ENCODE measurements around the gene CDK8. TPM values are rescaled to one million over a fixed set of nuclear protein-coding genes. Genes with fewer than 3 reads are reported as not detected.

The CDK8 gene
- total RNA-seq: 17.7 and 20.0 TPM in 2 replicates

- peaks cover 45% of the 10 kb centered on the region for H3K79me2 ChIP-seq (ENCODE audit: insufficient read depth, low read length)
- H3K27ac ChIP-seq (ENCODE audit: low read depth, low read length): peak within 1 kb of the TSS; percentile 73
- peak within 1 kb of the TSS; percentile 96 for H2AFZ ChIP-seq (ENCODE audit: low read length)
- no peaks in the 10 kb centered on the region for H3K27me3 ChIP-seq (ENCODE audit: insufficient read depth, low read length)
- H3K9me3 ChIP-seq (ENCODE audit: low read depth, low read length): no peaks in the 10 kb centered on the region
- H3K4me3 ChIP-seq (ENCODE audit: insufficient read depth, low read length): peak within 1 kb of the TSS; percentile 98
- peak within 1 kb of the TSS; percentile 97 for H3K4me2 ChIP-seq (ENCODE audit: insufficient read depth, low read length)
- H4K20me1 ChIP-seq (ENCODE audit: insufficient read depth, low read length): peaks cover 26% of the 10 kb centered on the region
- peak; percentile 94 for DNase-seq (ENCODE audit: insufficient read length, low spot score, missing footprints)
- no peak for TF ChIP-seq CTCF (IDR thresholded peaks at IDR 0.05; ENCODE audit: extremely low read depth, low read depth, low read length)
- H3K4me1 ChIP-seq (ENCODE audit: insufficient read depth, low read length): peaks cover 8% of the 10 kb centered on the region
- no peaks in the 10 kb centered on the region for H3K36me3 ChIP-seq (ENCODE audit: insufficient read depth, low read length)
These were observed at the start of gene CDK8 for GRCh38 chr13:26253787-26254582. TSS of gene CDK8 (plus strand) at chr13:26254129. CDS start at chr13:26254642, 513 bp downstream.

GRCh38 chr13:26208287-26208686 is 45.6 kb upstream of the CDK8 start:
- Histone ChIP-seq H3K27ac (ENCODE audit: low read depth, low read length) (no peak overlapping the region), H3K27me3 (ENCODE audit: insufficient read depth, low read length) (no peaks in the 10 kb centered on the region), H2AFZ (ENCODE audit: low read length) (no peak overlapping the region), H3K4me1 (ENCODE audit: insufficient read depth, low read length) (no peaks in the 10 kb centered on the region), H3K4me3 (ENCODE audit: insufficient read depth, low read length) (no peak overlapping the region), H4K20me1 (ENCODE audit: insufficient read depth, low read length) (no peaks in the 10 kb centered on the region), H3K36me3 (ENCODE audit: insufficient read depth, low read length) (peaks cover 21% of the 10 kb centered on the region), H3K79me2 (ENCODE audit: insufficient read depth, low read length) (no peaks in the 10 kb centered on the region), H3K4me2 (ENCODE audit: insufficient read depth, low read length) (no peak overlapping the region), H3K9me3 (ENCODE audit: low read depth, low read length) (no peaks in the 10 kb centered on the region)
- DNase-seq (ENCODE audit: insufficient read length, low spot score, missing footprints): no peak
- no peak for TF ChIP-seq CTCF (IDR thresholded peaks at IDR 0.05; ENCODE audit: extremely low read depth, low read depth, low read length)

GRCh38 chr13:26213345-26213744 is 40.6 kb upstream of the CDK8 start:
- Histone ChIP-seq H3K4me3 (ENCODE audit: insufficient read depth, low read length) (no peak overlapping the region), H3K27ac (ENCODE audit: low read depth, low read length) (no peak overlapping the region), H3K36me3 (ENCODE audit: insufficient read depth, low read length) (peaks cover 58% of the 10 kb centered on the region), H3K4me2 (ENCODE audit: insufficient read depth, low read length) (no peak overlapping the region), H3K79me2 (ENCODE audit: insufficient read depth, low read length) (peaks cover 3% of the 10 kb centered on the region), H3K4me1 (ENCODE audit: insufficient read depth, low read length) (no peaks in the 10 kb centered on the region), H2AFZ (ENCODE audit: low read length) (no peak overlapping the region), H3K27me3 (ENCODE audit: insufficient read depth, low read length) (no peaks in the 10 kb centered on the region), H4K20me1 (ENCODE audit: insufficient read depth, low read length) (no peaks in the 10 kb centered on the region), H3K9me3 (ENCODE audit: low read depth, low read length) (no peaks in the 10 kb centered on the region)
- TF ChIP-seq CTCF (IDR thresholded peaks at IDR 0.05; ENCODE audit: extremely low read depth, low read depth, low read length): no peak
- DNase-seq (ENCODE audit: insufficient read length, low spot score, missing footprints): no peak

GRCh38 chr13:26213982-26214381 is 39.9 kb upstream of the CDK8 start:
- H3K4me3 ChIP-seq (ENCODE audit: insufficient read depth, low read length): no peak overlapping the region
- H3K9me3 ChIP-seq (ENCODE audit: low read depth, low read length): no peaks in the 10 kb centered on the region
- no peak overlapping the region for H2AFZ ChIP-seq (ENCODE audit: low read length)
- no peak overlapping the region for H3K27ac ChIP-seq (ENCODE audit: low read depth, low read length)
- H3K4me1 ChIP-seq (ENCODE audit: insufficient read depth, low read length): no peaks in the 10 kb centered on the region
- peaks cover 65% of the 10 kb centered on the region for H3K36me3 ChIP-seq (ENCODE audit: insufficient read depth, low read length)
- DNase-seq (ENCODE audit: insufficient read length, low spot score, missing footprints): no peak
- H3K27me3 ChIP-seq (ENCODE audit: insufficient read depth, low read length): no peaks in the 10 kb centered on the region
- H3K4me2 ChIP-seq (ENCODE audit: insufficient read depth, low read length): no peak overlapping the region
- no peak for TF ChIP-seq CTCF (IDR thresholded peaks at IDR 0.05; ENCODE audit: extremely low read depth, low read depth, low read length)
- peaks cover 3% of the 10 kb centered on the region for H3K79me2 ChIP-seq (ENCODE audit: insufficient read depth, low read length)
- H4K20me1 ChIP-seq (ENCODE audit: insufficient read depth, low read length): no peaks in the 10 kb centered on the region

All from osteoblast (primary cell).